Panc1 (cell line): ENCODE measurements around the gene C13orf42.

ENCODE experiments used
- CTCF ChIP-seq: fragments of 450-650 bp; IDR thresholded peaks from 2 replicates; pipeline ENCODE4 v1.5.1; 2017; ENCODE audit warnings: mild to moderate bottlenecking
- POLR2AphosphoS5 ChIP-seq: IDR thresholded peaks from 2 replicates; pipeline ENCODE4 v1.6.1; 2012; ENCODE audit warnings: mild to moderate bottlenecking, low read depth, low read length, moderate library complexity
- REST ChIP-seq, 2 experiments: IDR thresholded peaks; 2 replicates each; pipeline ENCODE4 v1.6.1; 2011 to 2012; ENCODE audit warnings: low read depth in 2 of 2, control low read depth in 1 of 2, low read length in 1 of 2, mild to moderate bottlenecking in 1 of 2, moderate library complexity in 1 of 2; ENCODE audit not compliant: insufficient read depth in 1 of 2
- SIN3A ChIP-seq: IDR thresholded peaks from 2 replicates; pipeline ENCODE4 v1.6.1; 2012; ENCODE audit warnings: low read depth, mild to moderate bottlenecking, low read length, moderate library complexity, borderline replicate concordance; ENCODE audit not compliant: insufficient read depth
- TCF7L2 ChIP-seq: IDR thresholded peaks from 2 replicates; pipeline ENCODE4 v1.6.1; 2011; ENCODE audit warnings: mild to moderate bottlenecking, low read depth, low read length, inconsistent platforms

GRCh38 chr13:51040431-51040830, 70.6 kb downstream of the C13orf42 start:
- TF ChIP-seq CTCF (no peak), REST (IDR thresholded peaks at IDR 0.05; ENCODE audit: insufficient read depth in 1 of 2, low read depth in 2 of 2, low read length in 1 of 2) (no peak), POLR2AphosphoS5 (no peak), TCF7L2 (no peak), SIN3A (no peak)
